Activated CD8-positive, alpha-beta T cell treated with anti-CD3 and anti-CD28 coated beads for 36 hours (primary cell): ENCODE results near the gene AGBL3. TPM values are rescaled to one million over a fixed set of nuclear protein-coding genes. Genes with fewer than 3 reads are reported as not detected.

Experiments used
- ATAC-seq: fragments of 200-7000 bp; cut with Tn5 transposase; one replicate; pipeline ENCODE4 v1.10.0; 2021; ENCODE audit warnings: mild to moderate bottlenecking, moderate library complexity
- CTCF ChIA-PET: fragments of 350-600 bp; sonication (Branson Sonifier 250); formaldehyde crosslinking; loops from one replicate; lab custom pipeline; 2021; ENCODE audit warnings: antibody characterized with exemption; lab: Charles Lee
- POLR2A ChIA-PET: fragments of 350-600 bp; sonication (Branson Sonifier 250); formaldehyde crosslinking; loops from one replicate; lab custom pipeline; 2021; ENCODE audit warnings: antibody characterized with exemption; lab: Charles Lee
- DNase-seq: peaks from one replicate; pipeline ENCODE4 v3.0.0-alpha.2; 2020
- H3K27ac Mint-ChIP-seq: one replicate; pipeline ENCODE4 v1.8.0; 2021; ENCODE audit warnings: mild to moderate bottlenecking, mixed read lengths
- H3K27me3 Mint-ChIP-seq: one replicate; pipeline ENCODE4 v1.8.0; 2021; ENCODE audit warnings: mixed read lengths
- H3K36me3 Mint-ChIP-seq: one replicate; pipeline ENCODE4 v1.8.0; 2021; ENCODE audit warnings: low read depth, mixed read lengths
- H3K4me1 Mint-ChIP-seq: one replicate; pipeline ENCODE4 v1.8.0; 2021; ENCODE audit warnings: low read depth, mixed read lengths
- H3K4me3 Mint-ChIP-seq: one replicate; pipeline ENCODE4 v1.8.0; 2021; ENCODE audit warnings: mild to moderate bottlenecking, moderate library complexity, mixed read lengths
- H3K9me3 Mint-ChIP-seq: one replicate; pipeline ENCODE4 v1.8.0; 2021; ENCODE audit warnings: mixed read lengths
- intact Hi-C: fragments of 100-400 bp; cut with micrococcal nuclease; formaldehyde crosslinking; loops from one replicate; pipeline ENCODE4 v1.10.0; 2022
- total RNA-seq, 2 experiments: library from RNA; stranded (reverse); gene quantifications; one replicate each; pipeline ENCODE4 v1.2.3, GENCODE V29; 2021
- TF ChIP-seq, protein P1 (sequence below): fragments of 200-600 bp; IDR thresholded peaks from one replicate; pipeline ENCODE4 v1.8.0; 2022; ENCODE audit warnings: antibody characterized with exemption, mild to moderate bottlenecking

AGBL3 gene
- total RNA-seq, result 1 to 10 TPM; 2.7 to 2.9 TPM

DNA sequence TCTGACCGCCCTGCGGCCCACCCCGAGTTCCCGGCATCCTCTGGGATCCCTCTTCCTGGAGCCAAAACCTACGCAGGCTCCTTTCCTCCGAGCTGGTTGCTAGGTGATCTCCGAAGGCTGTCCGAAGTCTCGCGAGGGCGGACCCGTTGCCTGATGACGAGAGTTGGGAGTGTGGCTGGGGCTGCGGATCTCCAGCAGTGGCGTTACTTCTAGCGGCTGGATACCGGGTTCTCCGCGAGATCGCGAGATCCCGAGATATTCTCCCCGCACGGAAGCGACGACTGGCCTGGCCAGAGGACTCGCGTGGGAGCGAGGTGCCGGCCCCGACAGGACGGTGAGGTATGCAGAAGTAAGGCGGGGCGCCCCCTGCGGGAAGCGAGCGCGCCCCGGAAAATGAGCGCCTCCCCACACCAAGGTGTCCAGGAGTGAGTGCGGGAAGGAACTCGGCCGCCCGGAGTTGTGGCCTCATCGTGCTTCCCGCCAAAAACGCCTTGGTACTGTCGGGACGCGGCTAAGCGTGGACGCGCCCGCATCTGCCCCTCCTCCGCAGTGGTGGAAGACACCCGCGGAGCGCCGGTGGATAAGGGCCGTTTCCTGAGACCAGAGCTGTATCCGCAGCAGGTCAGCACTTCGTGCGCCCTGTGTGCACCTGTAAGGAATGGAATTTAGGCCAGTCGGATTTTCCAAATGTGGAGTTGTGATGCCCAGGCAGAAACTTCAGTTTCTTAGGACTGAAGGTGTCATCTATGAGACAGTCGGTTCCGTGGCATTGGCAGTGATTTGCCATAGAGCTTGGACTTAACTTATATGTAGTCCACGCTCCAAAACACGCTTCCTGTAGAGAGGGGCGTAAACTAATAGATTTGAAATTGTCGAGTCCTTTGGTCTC lies at the start of gene AGBL3:
TSS of gene AGBL3 (plus strand) at position 146 of the 889 bp plus-strand sequence. CDS start 1,426 bp downstream, outside the sequence.
- peaks cover 22% of the 10 kb centered on the region for H3K36me3 Mint-ChIP-seq
- ATAC-seq (peak; percentile 93), DNase-seq (peak; percentile 97)
- intact Hi-C loops, result loop anchor here (2.0 to 5.0 kb wide), 2 partner anchors 161 to 184 kb away; partner anchors contain the start of genes CYREN and TMEM140
- ChIA-PET POLR2A (interaction anchor here (0.5 to 3.1 kb wide), 13 partner anchors 9 to 295 kb away, joined by 3 to 22 read pairs (median 4); partner anchors contain the start of genes CYREN, TMEM140 and WDR91), CTCF (interaction anchor here (0.6 to 4.1 kb wide), 35 partner anchors 9 to 353 kb away, joined by 3 to 41 read pairs (median 3); partner anchors contain the start of genes CYREN and TMEM140)
- no peaks in the 10 kb centered on the region for H3K27me3 Mint-ChIP-seq
- peaks cover 38% of the 10 kb centered on the region for H3K4me1 Mint-ChIP-seq
- H3K27ac Mint-ChIP-seq, result peak within 1 kb of the TSS; percentile 98
- peak within 1 kb of the TSS; percentile 97 for H3K4me3 Mint-ChIP-seq
- peaks cover 2% of the 10 kb centered on the region for H3K9me3 Mint-ChIP-seq
- TF ChIP-seq, protein P1, sequence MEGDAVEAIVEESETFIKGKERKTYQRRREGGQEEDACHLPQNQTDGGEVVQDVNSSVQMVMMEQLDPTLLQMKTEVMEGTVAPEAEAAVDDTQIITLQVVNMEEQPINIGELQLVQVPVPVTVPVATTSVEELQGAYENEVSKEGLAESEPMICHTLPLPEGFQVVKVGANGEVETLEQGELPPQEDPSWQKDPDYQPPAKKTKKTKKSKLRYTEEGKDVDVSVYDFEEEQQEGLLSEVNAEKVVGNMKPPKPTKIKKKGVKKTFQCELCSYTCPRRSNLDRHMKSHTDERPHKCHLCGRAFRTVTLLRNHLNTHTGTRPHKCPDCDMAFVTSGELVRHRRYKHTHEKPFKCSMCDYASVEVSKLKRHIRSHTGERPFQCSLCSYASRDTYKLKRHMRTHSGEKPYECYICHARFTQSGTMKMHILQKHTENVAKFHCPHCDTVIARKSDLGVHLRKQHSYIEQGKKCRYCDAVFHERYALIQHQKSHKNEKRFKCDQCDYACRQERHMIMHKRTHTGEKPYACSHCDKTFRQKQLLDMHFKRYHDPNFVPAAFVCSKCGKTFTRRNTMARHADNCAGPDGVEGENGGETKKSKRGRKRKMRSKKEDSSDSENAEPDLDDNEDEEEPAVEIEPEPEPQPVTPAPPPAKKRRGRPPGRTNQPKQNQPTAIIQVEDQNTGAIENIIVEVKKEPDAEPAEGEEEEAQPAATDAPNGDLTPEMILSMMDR, result peak; percentile 76

DNA sequence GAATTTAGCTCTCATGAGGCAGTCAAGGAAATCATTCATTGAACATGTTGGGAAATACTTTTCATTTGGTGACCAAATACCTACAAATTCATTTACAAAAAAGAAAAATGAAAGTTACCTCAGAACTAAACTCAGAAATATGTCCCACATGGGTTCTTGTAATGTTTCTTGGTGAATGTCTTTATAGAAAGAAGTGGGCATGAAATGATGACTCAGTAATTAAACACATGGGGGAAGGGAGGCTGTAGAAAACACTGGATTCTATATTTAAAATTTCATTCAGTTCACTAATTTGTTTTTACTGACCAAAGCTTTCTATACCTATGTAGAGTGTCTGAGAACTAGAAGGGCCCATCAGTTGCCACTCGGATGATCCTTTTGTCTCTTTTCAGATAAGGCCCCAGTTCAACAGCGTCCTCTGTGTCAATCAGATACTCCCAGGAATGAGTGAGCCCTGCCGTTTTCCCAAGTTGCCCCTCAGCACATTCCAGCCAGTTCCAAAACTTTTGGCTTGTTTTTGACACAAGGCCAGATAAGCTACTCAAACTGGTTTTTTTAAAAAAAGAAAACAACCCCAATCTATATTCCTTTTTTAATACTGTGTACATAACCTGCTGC lies 49.3 kb upstream of the AGBL3 start:
- Mint-ChIP-seq H3K4me1 (peaks cover 10% of the 10 kb centered on the region), H3K9me3 (no peaks in the 10 kb centered on the region), H3K4me3 (no peak overlapping the region), H3K27ac (no peak overlapping the region), H3K27me3 (peaks cover 2% of the 10 kb centered on the region), H3K36me3 (no peaks in the 10 kb centered on the region)
- intact Hi-C loops, result no loop called here
- ChIA-PET POLR2A (no interaction called here), CTCF (interaction anchor here (1.1 to 1.3 kb wide), 2 partner anchors 186 to 329 kb away, joined by 3 to 4 read pairs; no protein-coding TSS in a partner anchor)
- TF ChIP-seq, protein P1, result no peak
- ATAC-seq (no peak), DNase-seq (no peak)

DNA sequence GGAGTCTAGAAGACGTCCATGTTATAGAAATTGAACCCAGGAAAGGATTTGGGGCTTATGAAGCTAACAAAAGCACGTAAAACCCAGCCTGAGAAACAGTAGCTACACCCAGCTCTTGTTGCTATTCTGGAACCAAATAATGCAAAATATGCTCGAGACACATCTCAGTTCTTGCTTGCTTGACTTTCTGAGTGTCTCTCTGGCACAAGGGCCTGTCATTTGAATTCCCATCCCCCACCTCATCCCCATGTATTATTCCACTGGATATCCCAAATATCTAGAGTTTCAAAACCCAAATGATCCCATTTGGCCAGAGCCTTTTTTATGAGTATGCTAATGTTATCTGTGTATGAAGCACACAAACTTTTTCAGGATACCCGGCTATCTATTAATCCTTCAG lies 48.2 kb upstream of the AGBL3 start:
- Mint-ChIP-seq H3K36me3 (no peaks in the 10 kb centered on the region), H3K4me1 (peaks cover 6% of the 10 kb centered on the region), H3K27me3 (peaks cover 2% of the 10 kb centered on the region), H3K9me3 (no peaks in the 10 kb centered on the region), H3K27ac (no peak overlapping the region), H3K4me3 (no peak overlapping the region)
- ChIA-PET CTCF (interaction anchor here (1.0 to 1.3 kb wide), 3 partner anchors 187 to 321 kb away, joined by 3 read pairs; no protein-coding TSS in a partner anchor), POLR2A (interaction anchor here (0.6 kb wide), 2 partner anchors 142 to 285 kb away, joined by 3 read pairs; no protein-coding TSS in a partner anchor)
- intact Hi-C loops, result no loop called here
- DNase-seq, result no peak
- TF ChIP-seq, protein P1, result no peak
- ATAC-seq, result no peak

DNA sequence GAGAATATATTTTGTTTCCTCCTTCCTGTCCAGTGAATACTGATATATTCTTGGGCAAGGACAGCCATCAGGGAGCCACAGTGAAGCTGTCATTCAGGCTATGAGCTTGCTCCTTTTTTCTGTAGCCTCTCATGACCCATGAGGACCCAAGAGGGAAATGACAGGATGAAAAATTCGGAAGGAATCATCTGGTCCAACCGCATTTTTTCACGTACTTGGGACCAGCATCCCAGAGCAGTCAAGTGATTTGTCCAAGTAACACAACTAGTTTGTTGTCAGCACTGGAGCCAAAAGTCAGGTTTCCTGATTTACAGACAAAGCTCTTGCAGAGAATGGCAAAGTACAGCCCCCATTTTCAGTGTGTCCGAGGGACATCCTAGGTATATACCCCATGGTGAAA lies 47.2 kb upstream of the AGBL3 start:
- Mint-ChIP-seq H3K27me3 (peaks cover 2% of the 10 kb centered on the region), H3K27ac (no peak overlapping the region), H3K36me3 (no peaks in the 10 kb centered on the region), H3K4me1 (peaks cover 5% of the 10 kb centered on the region), H3K9me3 (no peaks in the 10 kb centered on the region), H3K4me3 (no peak overlapping the region)
- ChIA-PET CTCF (interaction anchor here (0.6 to 1.0 kb wide), 2 partner anchors 115 to 306 kb away, joined by 3 read pairs; no protein-coding TSS in a partner anchor), POLR2A (no interaction called here)
- TF ChIP-seq, protein P1, result no peak
- intact Hi-C loops, result no loop called here
- ATAC-seq (no peak), DNase-seq (no peak)
